Keratinocyte (primary cell): Measurements from ENCODE around the gene HOXB6. TPM values are rescaled to one million over a fixed set of nuclear protein-coding genes. Genes with fewer than 3 reads are reported as not detected.

Source experiments
- DNase-seq: peaks from one replicate; pipeline ENCODE4 v3.0.0-alpha.2; 2011; ENCODE audit warnings: low read depth, missing footprints, low spot score
- FAIRE-seq: peaks from 2 replicates; lab custom pipeline; 2011; peaks lifted over from hg19 to GRCh38; lab: Jason Lieb, UNC
- H2AFZ ChIP-seq: 2 replicates; pipeline ENCODE4 v1.6.0; 2012; ENCODE audit warnings: low read length, control low read depth, inconsistent platforms; ENCODE audit not compliant: control insufficient read depth
- H3K27ac ChIP-seq: 2 replicates; pipeline ENCODE4 v1.5.1; 2011; ENCODE audit warnings: low read length; ENCODE audit not compliant: control insufficient read depth, insufficient read depth
- H3K27me3 ChIP-seq: 3 replicates; pipeline ENCODE4 v1.6.0; 2011; ENCODE audit warnings: low read length; ENCODE audit not compliant: control insufficient read depth, insufficient read depth; ENCODE audit errors: extremely low read depth
- H3K36me3 ChIP-seq, 2 experiments: 2 replicates in 1 of 2; 3 replicates in 1 of 2; pipeline ENCODE4 v1.5.1; 2011; ENCODE audit warnings: low read length in 2 of 2, mild to moderate bottlenecking in 1 of 2; ENCODE audit not compliant: control insufficient read depth in 2 of 2, insufficient read depth in 2 of 2; ENCODE audit errors: extremely low read depth in 1 of 2
- H3K4me1 ChIP-seq: 3 replicates; pipeline ENCODE4 v1.5.1; 2011; ENCODE audit warnings: low read length; ENCODE audit not compliant: control insufficient read depth, insufficient read depth; ENCODE audit errors: extremely low read depth
- H3K4me2 ChIP-seq: 3 replicates; pipeline ENCODE4 v1.6.0; 2011; ENCODE audit warnings: low read depth, low read length; ENCODE audit not compliant: control insufficient read depth, insufficient read depth; ENCODE audit errors: extremely low read depth
- H3K4me3 ChIP-seq, 3 experiments: fragments of 200-600 bp in 1 of 3; sonication (generic) in 1 of 3; 2 replicates in 2 of 3; 3 replicates in 1 of 3; pipeline ENCODE4 v1.5.1; 2011 to 2016; ENCODE audit warnings: low read length in 3 of 3, mild to moderate bottlenecking in 3 of 3, control low read depth in 2 of 3, inconsistent platforms in 1 of 3, low read depth in 1 of 3, mixed read lengths in 1 of 3, mixed run types in 1 of 3, moderate library complexity in 1 of 3; ENCODE audit not compliant: control insufficient read depth in 2 of 3, insufficient read depth in 2 of 3; ENCODE audit errors: extremely low read depth in 1 of 3
- H3K79me2 ChIP-seq: 2 replicates; pipeline ENCODE4 v1.6.0; 2012; ENCODE audit warnings: low read length; ENCODE audit not compliant: control insufficient read depth, insufficient read depth
- H3K9ac ChIP-seq: 3 replicates; pipeline ENCODE4 v1.6.0; 2011; ENCODE audit warnings: low read length; ENCODE audit not compliant: control insufficient read depth, insufficient read depth; ENCODE audit errors: extremely low read depth
- H3K9me1 ChIP-seq: 3 replicates; pipeline ENCODE4 v1.6.0; 2011; ENCODE audit warnings: low read length; ENCODE audit not compliant: control insufficient read depth, insufficient read depth; ENCODE audit errors: extremely low read depth
- H3K9me3 ChIP-seq: 2 replicates; pipeline ENCODE4 v1.5.1; 2012; ENCODE audit warnings: low read depth, low read length; ENCODE audit not compliant: control insufficient read depth
- H4K20me1 ChIP-seq: 3 replicates; pipeline ENCODE4 v1.6.0; 2011; ENCODE audit warnings: low read length; ENCODE audit not compliant: control insufficient read depth, insufficient read depth; ENCODE audit errors: extremely low read depth
- EZH2 ChIP-seq: IDR thresholded peaks from one replicate; pipeline ENCODE4 v1.6.1; 2012; ENCODE audit warnings: inconsistent platforms, mild to moderate bottlenecking, low read length, moderate library complexity
- dilution Hi-C: fragments of 300-500 bp; cut with MboI; formaldehyde crosslinking; loops from one replicate; pipeline ENCODE4 v1.7.0; 2020; ENCODE audit warnings: low sequenced_read_pairs; ENCODE audit not compliant: extremely low pct_ligation_motif_present
- polyA plus RNA-seq, 5 experiments: library from polyadenylated mRNA; depleted of rRNA in 3 of 5; stranded (reverse) in 3 of 5; stranded (forward) in 1 of 5; unstranded in 1 of 5; fragments of >200 nt; gene quantifications; 1 replicate in 1 of 5; 2 replicates in 3 of 5; 3 replicates in 1 of 5; pipeline versions ENCODE4 v1.2.1 to v1.2.3, GENCODE V29; 2011 to 2012; ENCODE audit warnings: missing spikeins in 2 of 5, low read depth in 1 of 5, low replicate concordance in 1 of 5
- TF ChIP-seq, protein P1 (sequence below), 3 experiments: IDR thresholded peaks in 1 of 3; conservative IDR thresholded peaks in 1 of 3; optimal IDR thresholded peaks in 1 of 3; 2 replicates in 2 of 3; 3 replicates in 1 of 3; pipeline versions ENCODE3 to v1.5.1; 2011; ENCODE audit warnings: low read length in 3 of 3, mild to moderate bottlenecking in 3 of 3, moderate library complexity in 2 of 3, control low read depth in 1 of 3, inconsistent platforms in 1 of 3; ENCODE audit not compliant: insufficient read depth in 2 of 3; ENCODE audit errors: extremely low read depth in 1 of 3

The HOXB6 gene
- polyA plus RNA-seq, 1 donor (not counting 4 experiments of a cell fraction or from before 2014, with no cell fraction given), result 0.62 TPM

DNA sequence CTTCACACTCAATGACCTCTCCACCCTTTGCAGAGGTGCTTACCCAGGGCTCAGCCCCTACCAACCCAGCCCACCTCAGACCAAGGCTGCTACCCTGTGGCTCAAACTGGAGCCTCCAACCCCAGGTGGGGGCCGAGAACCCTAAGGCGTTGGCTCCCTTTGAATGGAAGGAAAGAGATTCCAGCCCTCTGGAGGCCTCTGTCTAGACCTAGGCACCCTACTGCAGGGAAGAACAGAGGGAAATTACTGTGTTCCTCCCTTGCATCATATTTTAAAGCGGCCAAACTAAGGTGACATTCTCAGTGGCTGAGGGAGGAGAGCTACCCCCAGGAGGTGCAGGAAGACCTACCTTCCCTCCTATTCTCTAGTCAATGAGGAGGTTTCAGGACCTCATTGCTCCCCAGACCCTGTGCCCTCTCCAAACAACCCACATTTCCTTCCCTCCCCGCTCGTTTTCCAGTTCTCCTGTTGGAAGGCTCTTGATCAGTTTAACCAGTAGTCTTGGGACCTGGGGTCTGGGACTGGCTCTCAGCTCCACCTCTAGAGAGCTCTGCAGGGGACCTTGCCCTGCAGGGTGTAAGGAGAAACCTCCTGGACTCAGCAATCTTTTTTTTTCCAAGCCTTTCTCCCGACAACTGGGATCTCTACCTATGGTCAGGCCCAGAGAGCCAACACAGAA is 15.8 kb upstream of the HOXB6 start:
- Histone ChIP-seq H3K27ac (no peak overlapping the region), H4K20me1 (no peaks in the 10 kb centered on the region), H3K9ac (no peak overlapping the region), H3K4me3 (no peak overlapping the region), H3K9me3 (no peaks in the 10 kb centered on the region), H3K9me1 (peaks cover 2% of the 10 kb centered on the region), H3K79me2 (no peaks in the 10 kb centered on the region), H3K27me3 (peaks cover 100% of the 10 kb centered on the region), H2AFZ (no peak overlapping the region), H3K36me3 (no peaks in the 10 kb centered on the region), H3K4me2 (no peak overlapping the region), H3K4me1 (peaks cover 2% of the 10 kb centered on the region)
- FAIRE-seq (no peak), DNase-seq (no peak)
- dilution Hi-C loops, result no loop called here
- no peak for TF ChIP-seq EZH2
- TF ChIP-seq, protein P1, sequence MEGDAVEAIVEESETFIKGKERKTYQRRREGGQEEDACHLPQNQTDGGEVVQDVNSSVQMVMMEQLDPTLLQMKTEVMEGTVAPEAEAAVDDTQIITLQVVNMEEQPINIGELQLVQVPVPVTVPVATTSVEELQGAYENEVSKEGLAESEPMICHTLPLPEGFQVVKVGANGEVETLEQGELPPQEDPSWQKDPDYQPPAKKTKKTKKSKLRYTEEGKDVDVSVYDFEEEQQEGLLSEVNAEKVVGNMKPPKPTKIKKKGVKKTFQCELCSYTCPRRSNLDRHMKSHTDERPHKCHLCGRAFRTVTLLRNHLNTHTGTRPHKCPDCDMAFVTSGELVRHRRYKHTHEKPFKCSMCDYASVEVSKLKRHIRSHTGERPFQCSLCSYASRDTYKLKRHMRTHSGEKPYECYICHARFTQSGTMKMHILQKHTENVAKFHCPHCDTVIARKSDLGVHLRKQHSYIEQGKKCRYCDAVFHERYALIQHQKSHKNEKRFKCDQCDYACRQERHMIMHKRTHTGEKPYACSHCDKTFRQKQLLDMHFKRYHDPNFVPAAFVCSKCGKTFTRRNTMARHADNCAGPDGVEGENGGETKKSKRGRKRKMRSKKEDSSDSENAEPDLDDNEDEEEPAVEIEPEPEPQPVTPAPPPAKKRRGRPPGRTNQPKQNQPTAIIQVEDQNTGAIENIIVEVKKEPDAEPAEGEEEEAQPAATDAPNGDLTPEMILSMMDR (optimal IDR thresholded peaks at IDR 0.05 in 1 of 3, IDR thresholded peaks at IDR 0.05 in 1 of 3, conservative IDR thresholded peaks at IDR 0.05 in 1 of 3; ENCODE audit: extremely low read depth in 1 of 3, insufficient read depth in 2 of 3, low read length in 3 of 3), result no peak

DNA sequence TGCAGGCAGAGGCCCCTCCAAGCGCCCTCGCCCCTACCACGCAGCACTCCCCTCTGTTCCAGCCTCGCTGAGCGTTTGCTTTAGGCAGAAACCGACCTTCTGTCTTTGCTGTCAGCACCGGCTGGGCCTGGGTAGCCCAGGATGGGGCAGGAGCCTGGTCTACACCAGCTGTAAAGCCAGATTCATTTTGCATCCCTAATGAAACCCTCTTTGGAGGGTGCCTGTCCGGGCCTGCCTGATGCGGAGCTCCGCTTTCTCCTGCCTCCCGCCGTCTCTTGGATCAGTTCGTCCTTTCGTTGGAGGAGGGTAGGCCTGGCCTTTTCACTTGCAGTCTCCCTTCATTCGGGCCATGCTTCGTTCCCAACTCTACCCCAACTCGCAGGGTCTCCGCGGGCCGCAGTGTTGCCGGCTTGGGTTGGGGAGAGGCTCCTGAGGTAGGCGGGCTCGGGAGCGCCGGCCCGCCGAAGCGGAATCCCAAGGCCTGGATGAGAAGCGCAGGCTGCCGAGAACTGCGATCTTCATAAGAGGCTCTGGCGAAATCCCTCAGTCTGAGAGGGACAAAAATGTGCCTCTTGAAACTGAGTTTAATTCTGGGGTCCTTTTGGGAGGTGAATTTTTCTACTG is 15.2 kb upstream of the HOXB6 start:
- H3K4me2 ChIP-seq, result no peak overlapping the region
- H3K4me3 ChIP-seq, result no peak overlapping the region
- FAIRE-seq (no peak), DNase-seq (no peak)
- TF ChIP-seq, protein P1 (optimal IDR thresholded peaks at IDR 0.05 in 1 of 3, IDR thresholded peaks at IDR 0.05 in 1 of 3, conservative IDR thresholded peaks at IDR 0.05 in 1 of 3; ENCODE audit: extremely low read depth in 1 of 3, insufficient read depth in 2 of 3, low read length in 3 of 3), result no peak
- peak; percentile 96 for TF ChIP-seq EZH2
- H2AFZ ChIP-seq, result no peak overlapping the region
- peaks cover 100% of the 10 kb centered on the region for H3K27me3 ChIP-seq
- peaks cover 2% of the 10 kb centered on the region for H3K9me1 ChIP-seq
- no peaks in the 10 kb centered on the region for H3K4me1 ChIP-seq
- no peaks in the 10 kb centered on the region for H3K36me3 ChIP-seq
- H3K9me3 ChIP-seq, result no peaks in the 10 kb centered on the region
- H3K9ac ChIP-seq, result no peak overlapping the region
- dilution Hi-C loops, result no loop called here
- no peaks in the 10 kb centered on the region for H3K79me2 ChIP-seq
- H4K20me1 ChIP-seq, result no peaks in the 10 kb centered on the region
- H3K27ac ChIP-seq, result no peak overlapping the region
